ENCODE data around the gene SLCO3A1. TPM values are rescaled to one million over a fixed set of nuclear protein-coding genes. Genes with fewer than 3 reads are reported as not detected.

The SLCO3A1 gene
- total and polyA plus RNA-seq, 2 of the 8 experiments (the other 6 are each of a cell fraction or from before 2014, with no cell fraction given), result 15.1 to 20.4 TPM

GRCh38 chr15:91950054-91950453 lies 96.5 kb downstream of the SLCO3A1 start:
- CTCF ChIA-PET (ENCODE audit: partially characterized antibody), result interaction anchor here (1.3 to 1.6 kb wide), 6 partner anchors 9 to 133 kb away, joined by 3 to 6 read pairs (median 3); no protein-coding TSS in a partner anchor
- DNase-seq (ENCODE audit: low read depth in 1 of 2, low spot score in 2 of 2), result no peak
- TF ChIP-seq USF2 (IDR thresholded peaks at IDR 0.05; ENCODE audit: low read length) (no peak), SRF (IDR thresholded peaks at IDR 0.05; ENCODE audit: low read depth, low read length) (no peak), NANOG (IDR thresholded peaks at IDR 0.05; ENCODE audit: insufficient read depth, low read depth, low read length, poor library complexity, severe bottlenecking) (no peak), KDM4A (IDR thresholded peaks at IDR 0.05; ENCODE audit: low read depth, low read length, severe bottlenecking) (no peak), NRF1 (IDR thresholded peaks at IDR 0.05; ENCODE audit: low read depth, low read length) (no peak), ASH2L (IDR thresholded peaks at IDR 0.05; ENCODE audit: low read length) (no peak), RFX5 (IDR thresholded peaks at IDR 0.05; ENCODE audit: borderline replicate concordance, low read depth, low read length) (no peak), BRCA1 (IDR thresholded peaks at IDR 0.05; ENCODE audit: low read depth, low read length) (no peak), TBP (IDR thresholded peaks at IDR 0.05; ENCODE audit: low read depth, low read length) (no peak), EZH2 (IDR thresholded peaks at IDR 0.05; ENCODE audit: low read depth, low read length, severe bottlenecking) (no peak), GABPA (IDR thresholded peaks at IDR 0.05; ENCODE audit: borderline replicate concordance, insufficient read depth, low read length) (no peak), CTBP2 (IDR thresholded peaks at IDR 0.05; ENCODE audit: borderline replicate concordance, insufficient read depth, insufficient read length, low read length) (no peak)

More at GRCh38 chr15:91950054-91950453, 96.5 kb downstream of the SLCO3A1 start:
- H2BK120ac ChIP-seq (replicated peaks; ENCODE audit: low read depth, low read length), result no peak overlapping the region
- H3K9me3 ChIP-seq (ENCODE audit: insufficient read depth in 2 of 2, low read depth in 1 of 2, low read length in 1 of 2), result no peaks in the 10 kb centered on the region
- H4K20me1 ChIP-seq (replicated peaks in 1 of 2; ENCODE audit: control insufficient read depth in 1 of 2, insufficient read depth in 2 of 2, low read length in 2 of 2), result no peaks in the 10 kb centered on the region
- H3K18ac ChIP-seq (ENCODE audit: extremely low read depth, low read length), result 0 out of 2 replicates have a peak overlapping the region, but pooled peaks have one; percentile 71
- H2AFZ ChIP-seq (ENCODE audit: low read length), result no peak overlapping the region
- WGBS, 2 experiments (ENCODE audit: extremely low coverage in 1 of 2, insufficient coverage in 1 of 2, insufficient read length in 1 of 2, insufficient replicate concordance in 2 of 2, low coverage in 1 of 2, low lambda C conversion rate in 2 of 2, missing lambda C conversion rate in 1 of 2), result 51% methylated on average over 4 of the region's 4 CpGs; no CpG with 5 or more reads in 1 of the 2 experiments
- no peak overlapping the region for H3K9ac ChIP-seq (replicated peaks in 1 of 4; ENCODE audit: extremely low read depth in 1 of 4, low read depth in 3 of 4, low read length in 3 of 4)
- POLR2A ChIA-PET (ENCODE audit: partially characterized antibody), result interaction anchor here (0.9 kb wide), 1 partner anchor 18 kb away, joined by 3 read pairs; no protein-coding TSS in a partner anchor
- no peak overlapping the region for H3K4ac ChIP-seq (replicated peaks; ENCODE audit: insufficient read length, low read depth, low read length)
- H3K79me2 ChIP-seq (ENCODE audit: control insufficient read depth in 1 of 2, insufficient read depth in 2 of 2, low read length in 2 of 2), result peaks cover 0 to 19% of the 10 kb centered on the region in 2 experiments; a peak in 2 of 4 replicates
- H4K91ac ChIP-seq (replicated peaks; ENCODE audit: insufficient read length, low read length), result peak overlapping the region; percentile 36
- H3K56ac ChIP-seq (replicated peaks; ENCODE audit: insufficient read length, low read depth, low read length), result no peak overlapping the region
- H3K4me1 ChIP-seq (replicated peaks in 1 of 4; ENCODE audit: control insufficient read depth in 3 of 4, insufficient read depth in 4 of 4, low read length in 3 of 4), result peaks cover 21 to 40% (median 25%) of the 10 kb centered on the region in 4 experiments
- H2BK15ac ChIP-seq (ENCODE audit: low read length), result peak overlapping the region; percentile 62; the same call in 1 of the 2 replicates
- no peak overlapping the region for H3K4me2 ChIP-seq (ENCODE audit: insufficient read depth in 1 of 2, low read depth in 2 of 2, low read length in 2 of 2)
- no peak overlapping the region; the same call in 1 of the 2 replicates for H2AK5ac ChIP-seq (ENCODE audit: low read depth, low read length)
- peak overlapping the region; percentile 46; the same call in 1 of the 2 replicates for H2BK5ac ChIP-seq (ENCODE audit: low read depth, low read length)
- no peaks in the 10 kb centered on the region for H3K27me3 ChIP-seq (replicated peaks in 1 of 4; ENCODE audit: control insufficient read depth in 3 of 4, extremely low read depth in 1 of 4, insufficient read depth in 3 of 4, low read length in 3 of 4)
- no peak overlapping the region for H3K14ac ChIP-seq (ENCODE audit: insufficient read length)
- H3K27ac ChIP-seq (ENCODE audit: low read depth, low read length), result no peak overlapping the region
- no peak overlapping the region for H3K23ac ChIP-seq (ENCODE audit: insufficient read length)
- H2BK20ac ChIP-seq (ENCODE audit: low read length), result 0 out of 2 replicates have a peak overlapping the region, but pooled peaks have one; percentile 36
- no peaks in the 10 kb centered on the region for H3K23me2 ChIP-seq (ENCODE audit: low read depth, low read length)
- peaks cover 9% of the 10 kb centered on the region; the same call in 1 of the 2 replicates for H3K79me1 ChIP-seq (ENCODE audit: low read depth, low read length)
- no peak overlapping the region for H3K4me3 ChIP-seq (ENCODE audit: extremely low read depth in 1 of 4, insufficient read depth in 2 of 4, low read depth in 3 of 4, low read length in 4 of 4)
- no peaks in the 10 kb centered on the region for H3K36me3 ChIP-seq (ENCODE audit: control insufficient read depth in 2 of 4, insufficient read depth in 4 of 4, low read length in 3 of 4)
- H4K5ac ChIP-seq (ENCODE audit: insufficient read length, low read depth, low read length), result peak overlapping the region; percentile 30
- peak overlapping the region; percentile 94; the same call in 1 of the 2 replicates for H2BK12ac ChIP-seq (ENCODE audit: low read depth, low read length)
- no peak for FAIRE-seq
- H4K8ac ChIP-seq (ENCODE audit: extremely low read depth, insufficient read depth, low read length), result no peak overlapping the region
